HepG2 (cell line): ENCODE measurements around the gene ABCG4. TPM values are rescaled to one million over a fixed set of nuclear protein-coding genes. Genes with fewer than 3 reads are reported as not detected.

Experiments
- AKAP8 ChIP-seq: sonication (generic); formaldehyde crosslinking; IDR thresholded peaks from 2 replicates; pipeline ENCODE4 v1.5.1; 2020; ENCODE audit warnings: mild to moderate bottlenecking, missing genetic modification reagents
- CHCHD3 ChIP-seq: sonication (generic); formaldehyde crosslinking; IDR thresholded peaks from 2 replicates; pipeline ENCODE4 v1.8.0; 2022; ENCODE audit warnings: mild to moderate bottlenecking, missing genetic modification reagents, moderate library complexity
- DR1 ChIP-seq: sonication (generic); formaldehyde crosslinking; IDR thresholded peaks from 2 replicates; pipeline ENCODE4 v1.8.0; 2021; ENCODE audit warnings: mild to moderate bottlenecking, missing genetic modification reagents, inconsistent platforms
- MBD4 ChIP-seq: IDR thresholded peaks from 2 replicates; pipeline ENCODE4 v1.6.1; 2012; ENCODE audit warnings: low read length, inconsistent platforms, borderline replicate concordance
- MYC ChIP-seq: sonication (generic); formaldehyde crosslinking; IDR thresholded peaks from 2 replicates; pipeline ENCODE4 v1.9.0; 2021; ENCODE audit warnings: missing genetic modification reagents, borderline replicate concordance
- PHF5A ChIP-seq: IDR thresholded peaks from one replicate; pipeline ENCODE4 v1.6.1; 2018; ENCODE audit warnings: low read depth, missing genetic modification reagents; ENCODE audit not compliant: unreplicated experiment
- REL ChIP-seq: sonication (generic); formaldehyde crosslinking; conservative IDR thresholded peaks from 2 replicates; pipeline ENCODE4 v1.8.0; 2022; ENCODE audit warnings: mild to moderate bottlenecking, missing genetic modification reagents, moderate library complexity
- REPIN1 ChIP-seq: sonication (generic); formaldehyde crosslinking; IDR thresholded peaks from 2 replicates; pipeline ENCODE4 v1.8.0; 2022; ENCODE audit warnings: missing genetic modification reagents, low read depth, mild to moderate bottlenecking, borderline replicate concordance
- STAG1 ChIP-seq: sonication (generic); formaldehyde crosslinking; IDR thresholded peaks from 2 replicates; pipeline ENCODE4 v1.4.0; 2020; ENCODE audit warnings: missing genetic modification reagents
- TBL1XR1 ChIP-seq: fragments of 150-350 bp; IDR thresholded peaks from 2 replicates; pipeline ENCODE4 v1.6.1; 2014; ENCODE audit warnings: borderline replicate concordance, low read length; ENCODE audit not compliant: partially characterized antibody
- ZMYM2 ChIP-seq: sonication (generic); formaldehyde crosslinking; IDR thresholded peaks from 2 replicates; pipeline ENCODE4 v1.8.0; 2022; ENCODE audit warnings: mild to moderate bottlenecking, missing genetic modification reagents
- ZNF33A ChIP-seq: sonication (generic); formaldehyde crosslinking; IDR thresholded peaks from 2 replicates; pipeline ENCODE4 v1.5.1; 2020; ENCODE audit warnings: missing genetic modification reagents, mild to moderate bottlenecking, moderate library complexity, borderline replicate concordance
- ZNF496 ChIP-seq: sonication (generic); formaldehyde crosslinking; IDR thresholded peaks from 2 replicates; pipeline ENCODE4 v1.8.1; 2023; ENCODE audit warnings: mild to moderate bottlenecking, moderate library complexity, missing genetic modification reagents; ENCODE audit not compliant: insufficient replicate concordance
- ZNF788 ChIP-seq: sonication (generic); formaldehyde crosslinking; IDR thresholded peaks from 2 replicates; pipeline ENCODE4 v1.5.0; 2020; ENCODE audit warnings: mild to moderate bottlenecking, missing genetic modification reagents, borderline replicate concordance
- ZNF891 ChIP-seq: sonication (generic); formaldehyde crosslinking; IDR thresholded peaks from 2 replicates; pipeline ENCODE4 v1.5.0; 2020; ENCODE audit warnings: mild to moderate bottlenecking, missing genetic modification reagents
- polyA plus RNA-seq, 8 experiments: library from polyadenylated mRNA; depleted of rRNA in 3 of 8; stranded (reverse) in 7 of 8; unstranded in 1 of 8; fragments of >200 nt; fragmentation: Illumina TruSeq in 4 of 8; extraction: Trizol in 4 of 8; gene quantifications; 2 replicates each; pipeline versions ENCODE4 v1.2.1 to v1.2.3, GENCODE V29; 2011 to 2016; ENCODE audit warnings: low read depth in 4 of 8, missing spikeins in 1 of 8, mixed read lengths in 1 of 8; ENCODE audit not compliant: insufficient read depth in 1 of 8
- total RNA-seq, 5 experiments: library from RNA; depleted of rRNA; stranded (reverse); fragments of >200 nt; fragmentation: Illumina TruSeq; extraction: Trizol; gene quantifications; 2 replicates each; pipeline ENCODE4 v1.2.3, GENCODE V29; 2016; ENCODE audit warnings: low read depth in 1 of 5
- TF ChIP-seq, protein P1 (sequence below): fragments of 450-650 bp; IDR thresholded peaks from 2 replicates; pipeline ENCODE4 v1.6.1; 2016
- TF ChIP-seq, protein P2 (sequence below): sonication (generic); formaldehyde crosslinking; IDR thresholded peaks from 2 replicates; pipeline ENCODE4 v1.5.0; 2020; ENCODE audit warnings: missing genetic modification reagents
- TF ChIP-seq, protein P3 (sequence below): IDR thresholded peaks from 2 replicates; pipeline ENCODE4 v1.6.1; 2016; ENCODE audit warnings: missing compliant biosample characterization, missing genetic modification reagents, borderline replicate concordance
- TF ChIP-seq, protein P4 (sequence below): sonication (generic); formaldehyde crosslinking; IDR thresholded peaks from 2 replicates; pipeline ENCODE4 v1.4.0; 2020; ENCODE audit warnings: mild to moderate bottlenecking, missing genetic modification reagents
- TF ChIP-seq, protein P5 (sequence below): sonication (generic); formaldehyde crosslinking; IDR thresholded peaks from 2 replicates; pipeline ENCODE4 v1.4.0; 2020; ENCODE audit warnings: missing genetic modification reagents

The ABCG4 gene
- total and polyA plus RNA-seq, 2 of the 13 experiments (the other 11 are each of a cell fraction or from before 2014, with no cell fraction given): not detected

DNA sequence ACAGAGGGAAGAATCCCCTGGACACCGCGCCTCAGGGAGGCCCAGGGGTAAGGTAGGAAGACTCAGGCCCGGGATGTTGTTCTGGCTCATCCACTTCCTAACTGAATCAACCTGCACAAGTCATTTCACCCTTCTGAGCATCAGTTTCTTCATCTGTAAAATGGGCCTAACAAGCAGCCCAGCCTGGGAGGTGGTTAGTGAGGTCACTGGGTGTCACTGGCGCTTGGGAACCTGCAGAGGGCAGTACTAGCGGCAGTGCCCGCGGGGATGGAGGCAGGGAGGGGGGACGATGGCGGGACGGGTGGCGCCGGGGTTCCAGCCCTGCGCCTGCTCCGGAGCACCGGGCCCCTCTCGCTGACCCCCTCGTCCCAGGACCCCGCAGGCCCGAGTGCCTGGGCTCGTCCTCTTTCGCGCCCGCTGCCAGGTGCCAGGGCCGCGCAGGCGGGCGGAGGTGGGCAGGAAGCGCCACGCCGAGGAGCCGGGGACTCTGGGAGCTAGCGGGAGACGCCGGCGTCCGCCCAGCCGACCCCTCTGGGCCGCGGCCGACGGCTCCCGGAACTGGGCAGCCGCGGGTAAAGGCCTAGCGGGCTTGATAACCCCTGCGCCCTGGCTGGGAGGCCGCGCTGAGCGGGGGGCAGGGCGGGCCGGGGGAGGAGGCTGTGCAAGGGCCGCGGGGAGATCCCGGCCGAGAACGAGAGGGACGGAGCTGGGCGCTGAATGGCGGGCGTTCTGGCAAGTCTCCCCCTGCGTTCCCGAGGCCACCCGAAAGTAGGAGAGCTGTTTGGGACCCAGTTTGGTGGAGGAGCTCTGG is 19.8 kb downstream of the ABCG4 start, which contains the start of gene NLRX1 (continued):
- TF ChIP-seq ZNF788 (CRISPR knock-in tag): peak; percentile 35; the same call in 1 of the 2 replicates
- TF ChIP-seq, protein P1, sequence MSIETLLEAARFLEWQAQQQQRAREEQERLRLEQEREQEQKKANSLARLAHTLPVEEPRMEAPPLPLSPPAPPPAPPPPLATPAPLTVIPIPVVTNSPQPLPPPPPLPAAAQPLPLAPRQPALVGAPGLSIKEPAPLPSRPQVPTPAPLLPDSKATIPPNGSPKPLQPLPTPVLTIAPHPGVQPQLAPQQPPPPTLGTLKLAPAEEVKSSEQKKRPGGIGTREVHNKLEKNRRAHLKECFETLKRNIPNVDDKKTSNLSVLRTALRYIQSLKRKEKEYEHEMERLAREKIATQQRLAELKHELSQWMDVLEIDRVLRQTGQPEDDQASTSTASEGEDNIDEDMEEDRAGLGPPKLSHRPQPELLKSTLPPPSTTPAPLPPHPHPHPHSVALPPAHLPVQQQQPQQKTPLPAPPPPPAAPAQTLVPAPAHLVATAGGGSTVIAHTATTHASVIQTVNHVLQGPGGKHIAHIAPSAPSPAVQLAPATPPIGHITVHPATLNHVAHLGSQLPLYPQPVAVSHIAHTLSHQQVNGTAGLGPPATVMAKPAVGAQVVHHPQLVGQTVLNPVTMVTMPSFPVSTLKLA: no peak
- TF ChIP-seq, protein P2, sequence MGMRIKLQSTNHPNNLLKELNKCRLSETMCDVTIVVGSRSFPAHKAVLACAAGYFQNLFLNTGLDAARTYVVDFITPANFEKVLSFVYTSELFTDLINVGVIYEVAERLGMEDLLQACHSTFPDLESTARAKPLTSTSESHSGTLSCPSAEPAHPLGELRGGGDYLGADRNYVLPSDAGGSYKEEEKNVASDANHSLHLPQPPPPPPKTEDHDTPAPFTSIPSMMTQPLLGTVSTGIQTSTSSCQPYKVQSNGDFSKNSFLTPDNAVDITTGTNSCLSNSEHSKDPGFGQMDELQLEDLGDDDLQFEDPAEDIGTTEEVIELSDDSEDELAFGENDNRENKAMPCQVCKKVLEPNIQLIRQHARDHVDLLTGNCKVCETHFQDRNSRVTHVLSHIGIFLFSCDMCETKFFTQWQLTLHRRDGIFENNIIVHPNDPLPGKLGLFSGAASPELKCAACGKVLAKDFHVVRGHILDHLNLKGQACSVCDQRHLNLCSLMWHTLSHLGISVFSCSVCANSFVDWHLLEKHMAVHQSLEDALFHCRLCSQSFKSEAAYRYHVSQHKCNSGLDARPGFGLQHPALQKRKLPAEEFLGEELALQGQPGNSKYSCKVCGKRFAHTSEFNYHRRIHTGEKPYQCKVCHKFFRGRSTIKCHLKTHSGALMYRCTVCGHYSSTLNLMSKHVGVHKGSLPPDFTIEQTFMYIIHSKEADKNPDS (CRISPR knock-in tag): no peak
- TF ChIP-seq, protein P3, sequence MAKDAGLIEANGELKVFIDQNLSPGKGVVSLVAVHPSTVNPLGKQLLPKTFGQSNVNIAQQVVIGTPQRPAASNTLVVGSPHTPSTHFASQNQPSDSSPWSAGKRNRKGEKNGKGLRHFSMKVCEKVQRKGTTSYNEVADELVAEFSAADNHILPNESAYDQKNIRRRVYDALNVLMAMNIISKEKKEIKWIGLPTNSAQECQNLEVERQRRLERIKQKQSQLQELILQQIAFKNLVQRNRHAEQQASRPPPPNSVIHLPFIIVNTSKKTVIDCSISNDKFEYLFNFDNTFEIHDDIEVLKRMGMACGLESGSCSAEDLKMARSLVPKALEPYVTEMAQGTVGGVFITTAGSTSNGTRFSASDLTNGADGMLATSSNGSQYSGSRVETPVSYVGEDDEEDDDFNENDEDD: 0 out of 2 replicates have a peak, but pooled peaks have one; percentile 36
- no peak for TF ChIP-seq ZNF33A (CRISPR knock-in tag)
- no peak for TF ChIP-seq ZNF891 (CRISPR knock-in tag)
- TF ChIP-seq ZNF496: no peak
- TF ChIP-seq ZMYM2 (CRISPR knock-in tag): peak; percentile 98
- TF ChIP-seq PHF5A (CRISPR knock-in tag): no peak
- TF ChIP-seq, protein P4, sequence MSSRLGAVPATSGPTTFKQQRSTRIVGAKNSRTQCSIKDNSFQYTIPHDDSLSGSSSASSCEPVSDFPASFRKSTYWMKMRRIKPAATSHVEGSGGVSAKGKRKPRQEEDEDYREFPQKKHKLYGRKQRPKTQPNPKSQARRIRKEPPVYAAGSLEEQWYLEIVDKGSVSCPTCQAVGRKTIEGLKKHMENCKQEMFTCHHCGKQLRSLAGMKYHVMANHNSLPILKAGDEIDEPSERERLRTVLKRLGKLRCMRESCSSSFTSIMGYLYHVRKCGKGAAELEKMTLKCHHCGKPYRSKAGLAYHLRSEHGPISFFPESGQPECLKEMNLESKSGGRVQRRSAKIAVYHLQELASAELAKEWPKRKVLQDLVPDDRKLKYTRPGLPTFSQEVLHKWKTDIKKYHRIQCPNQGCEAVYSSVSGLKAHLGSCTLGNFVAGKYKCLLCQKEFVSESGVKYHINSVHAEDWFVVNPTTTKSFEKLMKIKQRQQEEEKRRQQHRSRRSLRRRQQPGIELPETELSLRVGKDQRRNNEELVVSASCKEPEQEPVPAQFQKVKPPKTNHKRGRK (CRISPR knock-in tag): no peak
- 0 out of 2 replicates have a peak, but pooled peaks have one; percentile 19 for TF ChIP-seq CHCHD3 (CRISPR knock-in tag)
- no peak for TF ChIP-seq REPIN1 (CRISPR knock-in tag)
- peak; percentile 26; the same call in 1 of the 2 replicates for TF ChIP-seq STAG1 (CRISPR knock-in tag)
- TF ChIP-seq MYC (CRISPR knock-in tag): peak; percentile 73
- TF ChIP-seq, protein P5, sequence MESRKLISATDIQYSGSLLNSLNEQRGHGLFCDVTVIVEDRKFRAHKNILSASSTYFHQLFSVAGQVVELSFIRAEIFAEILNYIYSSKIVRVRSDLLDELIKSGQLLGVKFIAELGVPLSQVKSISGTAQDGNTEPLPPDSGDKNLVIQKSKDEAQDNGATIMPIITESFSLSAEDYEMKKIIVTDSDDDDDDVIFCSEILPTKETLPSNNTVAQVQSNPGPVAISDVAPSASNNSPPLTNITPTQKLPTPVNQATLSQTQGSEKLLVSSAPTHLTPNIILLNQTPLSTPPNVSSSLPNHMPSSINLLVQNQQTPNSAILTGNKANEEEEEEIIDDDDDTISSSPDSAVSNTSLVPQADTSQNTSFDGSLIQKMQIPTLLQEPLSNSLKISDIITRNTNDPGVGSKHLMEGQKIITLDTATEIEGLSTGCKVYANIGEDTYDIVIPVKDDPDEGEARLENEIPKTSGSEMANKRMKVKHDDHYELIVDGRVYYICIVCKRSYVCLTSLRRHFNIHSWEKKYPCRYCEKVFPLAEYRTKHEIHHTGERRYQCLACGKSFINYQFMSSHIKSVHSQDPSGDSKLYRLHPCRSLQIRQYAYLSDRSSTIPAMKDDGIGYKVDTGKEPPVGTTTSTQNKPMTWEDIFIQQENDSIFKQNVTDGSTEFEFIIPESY (CRISPR knock-in tag): peak; percentile 36; the same call in 1 of the 2 replicates
- peak; percentile 31; the same call in 1 of the 2 replicates for TF ChIP-seq AKAP8 (CRISPR knock-in tag)
- no peak; the same call in 1 of the 2 replicates for TF ChIP-seq REL (CRISPR knock-in tag)
- no peak for TF ChIP-seq TBL1XR1
- TF ChIP-seq DR1 (CRISPR knock-in tag): no peak
- no peak for TF ChIP-seq MBD4
